Esophagus squamous epithelium (tissue), 4 donors: ENCODE data around the gene RAB22A.

Source experiments
- POLR2A ChIP-seq, 4 donors: fragments of 450-650 bp; IDR thresholded peaks; one replicate each; pipeline ENCODE4 v1.6.1; 2017; ENCODE audit warnings: antibody characterized with exemption in 4 of 4, mild to moderate bottlenecking in 4 of 4, moderate library complexity in 3 of 4
- TF ChIP-seq, protein P1 (sequence below), 6 experiments: fragments of 450-650 bp in 4 of 6; fragments of 200-600 bp in 2 of 6; sonication (generic) in 2 of 6; IDR thresholded peaks; one replicate each; pipeline ENCODE4 v1.5.1; 2016 to 2019; ENCODE audit warnings: antibody characterized with exemption in 6 of 6, mild to moderate bottlenecking in 4 of 6, moderate library complexity in 4 of 6

GRCh38 chr20:58261660-58262059 lies 47.9 kb upstream of the RAB22A start:
- TF ChIP-seq, protein P1, sequence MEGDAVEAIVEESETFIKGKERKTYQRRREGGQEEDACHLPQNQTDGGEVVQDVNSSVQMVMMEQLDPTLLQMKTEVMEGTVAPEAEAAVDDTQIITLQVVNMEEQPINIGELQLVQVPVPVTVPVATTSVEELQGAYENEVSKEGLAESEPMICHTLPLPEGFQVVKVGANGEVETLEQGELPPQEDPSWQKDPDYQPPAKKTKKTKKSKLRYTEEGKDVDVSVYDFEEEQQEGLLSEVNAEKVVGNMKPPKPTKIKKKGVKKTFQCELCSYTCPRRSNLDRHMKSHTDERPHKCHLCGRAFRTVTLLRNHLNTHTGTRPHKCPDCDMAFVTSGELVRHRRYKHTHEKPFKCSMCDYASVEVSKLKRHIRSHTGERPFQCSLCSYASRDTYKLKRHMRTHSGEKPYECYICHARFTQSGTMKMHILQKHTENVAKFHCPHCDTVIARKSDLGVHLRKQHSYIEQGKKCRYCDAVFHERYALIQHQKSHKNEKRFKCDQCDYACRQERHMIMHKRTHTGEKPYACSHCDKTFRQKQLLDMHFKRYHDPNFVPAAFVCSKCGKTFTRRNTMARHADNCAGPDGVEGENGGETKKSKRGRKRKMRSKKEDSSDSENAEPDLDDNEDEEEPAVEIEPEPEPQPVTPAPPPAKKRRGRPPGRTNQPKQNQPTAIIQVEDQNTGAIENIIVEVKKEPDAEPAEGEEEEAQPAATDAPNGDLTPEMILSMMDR (IDR thresholded peaks at IDR 0.05): no peak
- no peak for TF ChIP-seq POLR2A (IDR thresholded peaks at IDR 0.05)
